ENCODE data around the gene INSM1.
"Not testable (repeated sequence)": the region's sequence is repeated elsewhere in the genome, so short reads cannot be mapped to it uniquely, and the experiment has no call there.

DNA sequence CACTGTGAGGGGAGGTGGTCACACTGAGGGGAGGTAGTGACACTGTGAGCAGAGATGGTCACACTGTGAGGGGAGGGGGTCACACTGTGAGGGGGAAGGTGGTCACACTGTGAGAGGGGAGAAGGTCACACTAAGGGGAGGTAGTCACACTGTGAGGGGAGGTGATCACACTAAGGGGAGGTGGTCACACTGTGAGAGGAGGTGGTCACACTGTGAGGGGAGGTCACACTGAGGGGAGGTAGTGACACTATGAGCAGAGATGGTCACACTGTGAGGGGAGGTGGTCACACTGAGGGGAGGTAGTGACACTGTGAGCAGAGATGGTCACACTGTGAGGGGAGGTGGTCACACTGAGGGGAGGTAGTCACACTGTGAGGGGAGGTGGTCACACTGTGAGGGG is 12.4 kb upstream of the INSM1 start:
- TF ChIP-seq YBX1, SMARCA5, ZNF24 (IDR thresholded peaks at IDR 0.05): not testable (repeated sequence)
- TF ChIP-seq, protein P1, sequence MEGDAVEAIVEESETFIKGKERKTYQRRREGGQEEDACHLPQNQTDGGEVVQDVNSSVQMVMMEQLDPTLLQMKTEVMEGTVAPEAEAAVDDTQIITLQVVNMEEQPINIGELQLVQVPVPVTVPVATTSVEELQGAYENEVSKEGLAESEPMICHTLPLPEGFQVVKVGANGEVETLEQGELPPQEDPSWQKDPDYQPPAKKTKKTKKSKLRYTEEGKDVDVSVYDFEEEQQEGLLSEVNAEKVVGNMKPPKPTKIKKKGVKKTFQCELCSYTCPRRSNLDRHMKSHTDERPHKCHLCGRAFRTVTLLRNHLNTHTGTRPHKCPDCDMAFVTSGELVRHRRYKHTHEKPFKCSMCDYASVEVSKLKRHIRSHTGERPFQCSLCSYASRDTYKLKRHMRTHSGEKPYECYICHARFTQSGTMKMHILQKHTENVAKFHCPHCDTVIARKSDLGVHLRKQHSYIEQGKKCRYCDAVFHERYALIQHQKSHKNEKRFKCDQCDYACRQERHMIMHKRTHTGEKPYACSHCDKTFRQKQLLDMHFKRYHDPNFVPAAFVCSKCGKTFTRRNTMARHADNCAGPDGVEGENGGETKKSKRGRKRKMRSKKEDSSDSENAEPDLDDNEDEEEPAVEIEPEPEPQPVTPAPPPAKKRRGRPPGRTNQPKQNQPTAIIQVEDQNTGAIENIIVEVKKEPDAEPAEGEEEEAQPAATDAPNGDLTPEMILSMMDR (IDR thresholded peaks at IDR 0.05 in 2 of 3, conservative IDR thresholded peaks at IDR 0.05 in 1 of 3; ENCODE audit: control insufficient read depth in 2 of 3, extremely low read depth in 1 of 3, insufficient read depth in 1 of 3, low read depth in 3 of 3, low read length in 3 of 3): not testable (repeated sequence)

Data from GM12878 (cell line).